HTR-8/SVneo (cell line): ENCODE measurements around the gene CCL24.
"Not testable (repeated sequence)": the region's sequence is repeated elsewhere in the genome, so short reads cannot be mapped to it uniquely, and the experiment has no call there.

Source experiments
- DNase-seq: peaks from one replicate; pipeline ENCODE4 v3.0.0; 2011; ENCODE audit warnings: low spot score, mixed read lengths; ENCODE audit not compliant: insufficient read length
- FAIRE-seq: peaks from 2 replicates; lab custom pipeline; 2011; peaks lifted over from hg19 to GRCh38; lab: Jason Lieb, UNC

CCL24 gene

DNA sequence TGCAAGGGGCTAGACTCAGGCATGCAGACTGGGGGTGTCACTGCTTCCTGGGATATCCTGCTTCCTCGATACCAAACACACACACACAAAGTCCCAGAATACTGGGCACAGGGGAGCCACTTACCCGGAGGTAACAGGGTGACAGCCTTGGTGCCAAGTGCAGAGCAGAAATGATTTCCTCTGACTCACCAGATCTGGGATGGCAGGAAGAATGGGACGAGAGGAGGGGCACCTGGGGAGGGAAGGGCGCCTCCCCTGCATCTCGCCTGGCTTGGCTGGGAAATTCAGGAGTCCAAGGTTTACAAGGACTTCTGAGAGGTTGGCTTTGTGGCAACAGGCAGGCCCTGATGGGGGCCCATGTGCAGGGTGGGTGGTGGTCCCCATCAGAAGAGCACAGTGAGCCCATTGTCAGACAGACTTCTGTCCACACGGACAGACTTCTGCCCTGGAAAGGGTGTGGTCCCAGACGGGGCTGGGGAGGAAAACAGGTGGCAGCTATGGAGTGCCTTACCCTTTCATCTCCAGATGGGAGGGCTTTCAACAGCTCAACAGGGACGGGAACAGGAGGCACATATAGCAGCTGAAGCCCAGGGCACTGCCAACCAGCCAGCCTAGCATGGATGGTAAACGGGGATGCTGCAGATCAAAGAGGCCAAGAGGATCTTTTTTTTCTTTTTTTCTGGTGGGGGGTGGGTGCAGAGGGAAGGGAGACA lies 9.7 kb upstream of the CCL24 start:
- DNase-seq (no peak), FAIRE-seq (no peak)

GRCh38 chr7:75820688-75821087 lies 7.1 kb upstream of the CCL24 start:
- no peak for DNase-seq
- no peak for FAIRE-seq

DNA sequence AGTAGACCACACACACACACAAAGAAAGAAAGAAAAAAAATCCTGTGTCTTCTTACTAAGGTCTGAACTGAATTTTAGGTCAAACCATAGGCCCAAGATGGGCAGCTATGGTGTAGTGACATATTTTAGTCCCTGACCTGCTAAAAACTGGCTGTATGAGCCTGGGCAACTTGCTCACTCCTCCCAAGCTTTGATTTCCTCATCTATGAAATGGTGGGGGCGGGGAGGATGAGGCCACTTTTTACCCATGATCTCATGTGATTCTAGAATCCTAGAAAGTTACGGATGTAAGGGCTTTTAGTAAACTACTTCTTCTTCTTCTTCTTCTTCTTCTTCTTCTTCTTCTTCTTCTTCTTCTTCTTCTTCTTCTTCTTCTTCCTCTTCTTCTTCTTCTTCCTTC lies 6.1 kb upstream of the CCL24 start:
- DNase-seq (no peak), FAIRE-seq (no peak)

- DNase-seq: no peak
- no peak for FAIRE-seq
Measured at GRCh38 chr7:75818472-75818871, 4.9 kb upstream of the CCL24 start.

- no peak for FAIRE-seq
- DNase-seq: no peak
Measured at GRCh38 chr7:75817116-75817515, 3.5 kb upstream of the CCL24 start.

DNA sequence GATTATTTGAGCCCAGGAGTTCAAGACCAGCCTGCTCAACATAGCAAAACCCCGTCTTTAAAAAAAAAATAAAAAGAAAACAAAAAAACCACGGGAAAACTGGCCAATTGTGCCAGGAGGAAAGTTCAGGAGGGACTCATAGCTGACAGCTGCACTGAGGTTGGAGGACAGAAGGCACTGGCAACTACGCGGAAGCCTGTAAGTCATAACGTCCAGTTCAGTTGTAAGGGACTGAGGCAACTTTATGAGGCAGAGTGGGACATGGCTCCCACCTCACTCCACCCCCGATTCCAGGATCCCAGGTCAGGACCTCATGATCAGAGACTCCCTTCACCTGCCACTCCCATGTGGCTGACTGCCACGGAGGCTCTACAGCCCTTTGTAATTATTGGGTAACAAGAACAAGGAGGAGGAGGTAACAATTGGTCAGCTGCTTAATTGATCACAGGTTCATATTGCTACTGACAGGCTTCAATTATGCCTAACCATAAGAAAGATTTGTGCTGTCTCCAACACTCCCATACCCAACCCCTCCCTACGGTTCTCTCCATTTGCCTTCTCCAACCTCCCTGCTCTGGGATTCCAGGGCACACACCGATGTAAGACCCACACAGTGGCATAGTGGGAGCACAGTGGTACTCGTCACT lies 1.9 kb upstream of the CCL24 start:
- no peak for DNase-seq
- FAIRE-seq: no peak

GRCh38 chr7:75814407-75814947 lies 871 bp upstream of the CCL24 start:
- DNase-seq: peak; percentile 14
- FAIRE-seq: no peak

DNA sequence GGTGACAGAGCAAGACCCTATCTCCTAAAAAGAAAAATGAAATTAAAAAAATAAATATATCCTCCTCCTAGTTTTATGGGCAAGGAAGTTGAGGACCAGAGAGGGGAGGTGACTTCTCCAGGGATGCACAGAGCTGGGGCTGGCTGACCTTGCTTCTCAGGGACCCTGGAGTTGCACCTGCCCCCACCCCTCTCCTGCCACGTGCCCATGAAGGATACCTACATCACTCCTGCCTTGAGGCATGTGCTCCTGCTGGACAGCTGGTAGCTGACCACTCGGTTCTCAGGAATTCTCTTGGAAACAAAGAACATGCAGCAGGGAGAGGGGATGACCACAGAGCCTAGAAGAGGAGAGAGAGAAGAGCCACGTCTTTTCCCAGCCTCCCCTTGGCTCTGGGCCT lies 522 bp downstream of the CCL24 start:
- FAIRE-seq (no peak), DNase-seq (no peak)

DNA sequence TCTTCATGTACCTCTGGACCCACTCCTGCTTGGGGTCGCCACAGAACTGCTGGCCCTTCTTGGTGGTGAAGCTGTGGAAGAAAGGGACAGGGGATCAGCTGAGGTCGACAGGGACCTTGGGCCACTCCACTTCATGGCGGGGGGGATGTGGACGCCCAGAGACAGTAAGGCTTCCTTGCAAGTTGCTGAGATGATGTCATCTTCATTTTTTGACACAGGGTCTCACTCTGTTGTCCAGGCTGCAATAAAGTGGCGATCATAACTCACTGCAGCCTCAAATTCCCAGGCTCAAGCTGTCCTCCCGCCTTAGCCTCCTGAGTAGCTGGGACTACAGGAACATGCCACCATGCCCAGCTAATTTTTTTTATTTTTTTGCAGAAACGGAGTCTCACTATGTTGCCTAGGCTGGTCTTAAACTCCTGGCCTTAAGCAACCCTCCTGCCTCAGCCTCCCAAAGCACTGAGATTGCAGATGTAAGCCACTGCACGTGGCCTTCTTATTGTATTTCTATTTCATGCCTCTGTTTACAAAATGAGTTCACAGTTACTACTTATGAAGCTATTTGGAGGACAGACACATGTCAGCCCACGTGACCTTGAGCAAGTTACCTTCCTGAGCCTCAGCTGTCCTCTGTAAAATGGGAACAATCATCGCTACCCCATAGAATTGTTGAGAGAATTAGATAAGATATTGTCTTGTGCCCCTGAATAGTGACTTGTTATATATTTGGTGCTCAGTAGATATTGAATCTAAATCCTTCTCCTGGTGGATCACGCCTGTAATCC lies 1.5 kb downstream of the CCL24 start:
- FAIRE-seq (no peak), DNase-seq (no peak)

GRCh38 chr7:75809396-75809795 lies 4.2 kb downstream of the CCL24 start:
- FAIRE-seq: no peak
- no peak for DNase-seq

- no peak for DNase-seq
- FAIRE-seq: no peak
Measured at GRCh38 chr7:75808106-75808505, 5.5 kb downstream of the CCL24 start.

DNA sequence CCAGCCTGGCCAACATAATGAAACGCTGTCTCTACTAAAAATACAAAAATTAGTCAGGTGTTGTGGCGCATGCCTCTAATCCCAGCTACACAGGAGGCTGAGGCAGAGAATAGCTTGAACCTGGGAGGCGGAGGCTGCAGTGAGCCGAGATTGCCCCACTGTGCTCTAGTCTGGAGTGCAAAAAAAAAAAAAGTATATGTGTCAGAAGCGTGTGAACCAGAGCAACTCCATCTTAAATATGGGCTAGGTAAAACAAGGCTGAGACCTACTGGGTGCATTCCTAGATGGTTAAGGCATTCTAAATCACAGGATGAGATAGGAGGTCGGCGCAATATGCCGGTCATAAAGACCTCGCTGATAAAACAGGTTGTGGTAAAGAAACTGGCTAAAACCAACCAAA lies 6.2 kb downstream of the CCL24 start:
- no peak for DNase-seq
- no peak for FAIRE-seq

GRCh38 chr7:75806560-75807307 lies 6.9 kb downstream of the CCL24 start:
- DNase-seq: no peak
- no peak for FAIRE-seq

- FAIRE-seq: no peak
- DNase-seq: no peak
Measured at GRCh38 chr7:75804705-75805104, 8.9 kb downstream of the CCL24 start.

DNA sequence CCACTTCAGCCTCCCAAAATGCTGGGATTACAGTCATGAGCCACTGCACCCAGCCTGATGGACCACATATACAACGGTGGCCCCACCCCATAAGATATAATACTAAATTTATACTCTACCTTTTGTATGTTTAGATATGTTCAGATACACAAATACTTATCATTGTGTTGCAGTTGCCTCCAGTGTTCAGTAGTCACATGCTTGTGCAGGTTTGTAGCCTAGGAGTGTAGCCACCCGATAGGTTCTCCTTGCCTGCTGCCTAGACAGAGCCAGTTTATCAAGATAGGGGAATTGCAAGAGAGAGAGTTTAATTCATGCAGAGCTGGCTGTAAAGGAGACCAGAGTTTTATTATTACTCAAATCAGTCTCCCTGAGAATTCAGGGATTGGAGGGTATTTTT lies 9.6 kb downstream of the CCL24 start:
- no peak for FAIRE-seq
- no peak for DNase-seq

DNA sequence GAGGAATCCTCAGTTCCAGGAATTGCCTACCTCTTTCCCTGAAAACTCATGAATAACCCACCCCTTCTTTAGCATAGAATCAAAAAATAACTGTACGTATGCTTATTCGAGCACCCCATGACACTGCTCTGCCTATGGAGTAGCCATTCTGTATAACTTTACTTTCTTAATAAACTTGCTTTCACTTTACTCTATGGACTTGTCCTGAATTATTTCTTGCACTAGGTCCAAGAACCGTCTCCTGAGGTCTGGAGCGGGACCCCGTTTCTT lies 11.1 kb downstream of the CCL24 start:
- DNase-seq (no peak), FAIRE-seq (no peak)

GRCh38 chr7:75798770-75799169 lies 14.8 kb downstream of the CCL24 start:
- DNase-seq (no peak), FAIRE-seq (no peak)

DNA sequence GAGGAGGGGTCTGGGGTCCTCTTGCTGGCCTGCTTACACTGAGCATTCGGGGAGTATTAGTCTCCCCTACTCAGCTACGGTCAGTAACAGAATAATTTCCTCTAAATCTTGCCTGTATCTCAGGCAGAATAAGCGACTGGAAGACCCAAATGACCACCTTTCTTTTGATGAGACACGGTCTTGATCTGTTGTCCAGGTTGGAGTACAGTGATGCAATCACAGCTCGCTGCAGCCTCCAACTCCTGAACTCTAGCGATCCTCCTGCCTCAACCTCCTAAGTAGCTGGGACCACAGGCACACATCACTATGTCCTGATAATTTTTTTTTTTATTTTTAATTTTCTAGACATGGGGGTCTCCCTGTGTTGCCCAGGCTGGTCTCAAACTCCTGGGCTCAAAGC lies 17.2 kb downstream of the CCL24 start:
- DNase-seq: no peak
- no peak for FAIRE-seq

- FAIRE-seq: no peak
- no peak for DNase-seq
Measured at GRCh38 chr7:75795831-75796285, 17.7 kb downstream of the CCL24 start.

- DNase-seq (no peak), FAIRE-seq (no peak)
Measured at GRCh38 chr7:75793676-75794075, 19.9 kb downstream of the CCL24 start.

GRCh38 chr7:75792567-75792966 lies 21.0 kb downstream of the CCL24 start:
- FAIRE-seq, DNase-seq: not testable (repeated sequence)
